CD14-positive monocyte (primary cell): ENCODE results near the gene S100A10. TPM values are rescaled to one million over a fixed set of nuclear protein-coding genes. Genes with fewer than 3 reads are reported as not detected.

Experiments
- DNase-seq, 3 donors: peaks; one replicate each; pipeline ENCODE4 v3.0.0-alpha.2; 2011 to 2022
- H2AFZ ChIP-seq: 2 replicates; pipeline ENCODE4 v1.6.0; 2012; ENCODE audit warnings: mild to moderate bottlenecking, low read depth, low read length, inconsistent platforms; ENCODE audit not compliant: insufficient read depth, poor library complexity, severe bottlenecking
- H3K27ac ChIP-seq, 2 donors: 1 replicate in 1 of 2; 2 replicates in 1 of 2; pipeline ENCODE4 v1.5.1; 2012 to 2013; ENCODE audit warnings: low read length in 2 of 2, control low read depth in 1 of 2, inconsistent platforms in 1 of 2, low read depth in 1 of 2, mild to moderate bottlenecking in 1 of 2
- H3K27me3 ChIP-seq, 2 donors: one replicate each; pipeline versions ENCODE4 v1.6.0 to v1.6.1; 2011 to 2013; ENCODE audit warnings: low read length in 2 of 2; ENCODE audit not compliant: control insufficient read depth in 2 of 2, insufficient read depth in 2 of 2
- H3K36me3 ChIP-seq, 2 donors: replicated peaks in 1 of 2; 1 replicate in 1 of 2; 2 replicates in 1 of 2; pipeline versions ENCODE4 v1.5.1 to v1.6.1; 2012 to 2013; ENCODE audit warnings: low read length in 2 of 2, control low read depth in 1 of 2, inconsistent platforms in 1 of 2, mild to moderate bottlenecking in 1 of 2; ENCODE audit not compliant: insufficient read depth in 2 of 2, control insufficient read depth in 1 of 2
- H3K4me1 ChIP-seq, 2 donors: 1 replicate in 1 of 2; 2 replicates in 1 of 2; pipeline versions ENCODE4 v1.5.1 to v1.6.1; 2012 to 2013; ENCODE audit warnings: low read length in 2 of 2, control low read depth in 1 of 2, inconsistent platforms in 1 of 2, mild to moderate bottlenecking in 1 of 2, moderate library complexity in 1 of 2; ENCODE audit not compliant: insufficient read depth in 2 of 2, control insufficient read depth in 1 of 2
- H3K4me2 ChIP-seq: replicated peaks from 2 replicates; pipeline ENCODE3; 2012; ENCODE audit warnings: low read length, moderate library complexity, mild to moderate bottlenecking; ENCODE audit not compliant: poor library complexity, severe bottlenecking; ENCODE audit errors: extremely low read depth
- H3K4me3 ChIP-seq, 3 experiments: fragments of 200-600 bp in 1 of 3; sonication (generic) in 1 of 3; replicated peaks in 1 of 3; 1 replicate in 2 of 3; 2 replicates in 1 of 3; pipeline ENCODE4 v1.5.1; 2011 to 2013; ENCODE audit warnings: low read length in 3 of 3, mild to moderate bottlenecking in 3 of 3, control low read depth in 2 of 3, low read depth in 2 of 3, inconsistent platforms in 1 of 3, moderate library complexity in 1 of 3
- H3K79me2 ChIP-seq: 2 replicates; pipeline ENCODE4 v1.6.0; 2012; ENCODE audit warnings: mild to moderate bottlenecking, control low read depth, inconsistent platforms, low read length, moderate library complexity; ENCODE audit not compliant: insufficient read depth
- H3K9ac ChIP-seq: 2 replicates; pipeline ENCODE4 v1.6.0; 2017; ENCODE audit warnings: low read length, mild to moderate bottlenecking; ENCODE audit not compliant: insufficient read depth, poor library complexity, severe bottlenecking
- H3K9me3 ChIP-seq, 2 donors: replicated peaks in 1 of 2; 1 replicate in 1 of 2; 2 replicates in 1 of 2; pipeline versions ENCODE4 v1.5.1 to v1.6.1; 2012 to 2013; ENCODE audit warnings: low read length in 2 of 2, control low read depth in 1 of 2; ENCODE audit not compliant: control insufficient read depth in 1 of 2, insufficient read depth in 1 of 2
- H4K20me1 ChIP-seq: 2 replicates; pipeline ENCODE4 v1.6.0; 2012; ENCODE audit warnings: mild to moderate bottlenecking, low read length, control low read depth, moderate library complexity; ENCODE audit not compliant: insufficient read depth
- H3K27ac Mint-ChIP-seq, 7 donors: one replicate each; pipeline ENCODE4 v1.8.0; 2020; ENCODE audit warnings: mild to moderate bottlenecking in 7 of 7, mixed read lengths in 7 of 7, moderate library complexity in 6 of 7, inconsistent platforms in 2 of 7
- H3K27me3 Mint-ChIP-seq, 3 donors: one replicate each; pipeline ENCODE4 v1.8.0; 2021 to 2022; ENCODE audit warnings: low read depth in 3 of 3, mild to moderate bottlenecking in 3 of 3, mixed read lengths in 3 of 3, moderate library complexity in 3 of 3, inconsistent platforms in 1 of 3
- H3K36me3 Mint-ChIP-seq, 2 donors: one replicate each; pipeline ENCODE4 v1.8.0; 2020; ENCODE audit warnings: mixed read lengths in 2 of 2, inconsistent platforms in 1 of 2, mild to moderate bottlenecking in 1 of 2
- H3K4me1 Mint-ChIP-seq: one replicate; pipeline ENCODE4 v1.8.0; 2020; ENCODE audit warnings: mild to moderate bottlenecking, mixed read lengths
- H3K4me3 Mint-ChIP-seq, 2 donors: one replicate each; pipeline ENCODE4 v1.8.0; 2020; ENCODE audit warnings: mild to moderate bottlenecking in 2 of 2, mixed read lengths in 2 of 2, moderate library complexity in 1 of 2
- H3K9me3 Mint-ChIP-seq, 7 donors: one replicate each; pipeline ENCODE4 v1.8.0; 2020 to 2022; ENCODE audit warnings: mixed read lengths in 7 of 7, mild to moderate bottlenecking in 6 of 7, moderate library complexity in 6 of 7, inconsistent platforms in 2 of 7
- WGBS: methylation state at CpG from one replicate; pipeline ENCODE4 v1.1.5; 2013; ENCODE audit warnings: missing lambda C conversion rate; ENCODE audit not compliant: insufficient coverage; 5-methylcytosine and 5-hydroxymethylcytosine counted together
- intact Hi-C, 2 donors: fragments of 100-400 bp; cut with micrococcal nuclease; formaldehyde crosslinking; loops; one replicate each; pipeline versions ENCODE4 v1.15.0 to v1.15.1; 2023
- polyA plus RNA-seq, 3 donors: library from polyadenylated mRNA; depleted of rRNA in 1 of 3; unstranded in 2 of 3; stranded (reverse) in 1 of 3; fragments of 300-500 nt in 2 of 3; fragments of >200 nt in 1 of 3; fragmentation: Illumina TruSeq in 2 of 3; gene quantifications; 1 replicate in 2 of 3; 2 replicates in 1 of 3; pipeline ENCODE4 v1.2.3, GENCODE V29; 2012 to 2021
- TF ChIP-seq, protein P1 (sequence below): fragments of 200-600 bp; IDR thresholded peaks from one replicate; pipeline ENCODE4 v1.8.0; 2022; ENCODE audit warnings: antibody characterized with exemption, mild to moderate bottlenecking

The S100A10 gene
- polyA plus RNA-seq, 3 donors: 422 to 2,138 (median 2,129) TPM

DNA sequence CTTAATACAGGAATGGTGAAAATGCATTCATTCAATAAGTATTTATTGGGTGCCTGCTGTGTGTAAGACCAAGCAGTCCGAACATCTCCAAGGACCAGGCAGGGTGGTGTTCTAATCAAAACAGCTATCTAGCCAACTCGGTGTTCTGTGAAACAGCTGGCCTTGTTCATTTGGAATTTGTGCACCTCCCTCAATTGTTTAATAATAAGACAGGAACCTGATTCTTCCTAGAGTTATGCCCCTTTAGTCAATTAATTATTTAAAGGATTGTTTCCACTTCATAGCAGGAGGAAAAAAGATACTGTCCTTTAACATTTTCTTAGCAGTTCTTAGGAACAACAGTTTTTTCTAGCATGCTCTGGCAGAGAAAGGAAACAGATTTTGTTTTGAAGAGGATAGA lies 30.4 kb downstream of the S100A10 start:
- intact Hi-C loops: no loop called here

DNA sequence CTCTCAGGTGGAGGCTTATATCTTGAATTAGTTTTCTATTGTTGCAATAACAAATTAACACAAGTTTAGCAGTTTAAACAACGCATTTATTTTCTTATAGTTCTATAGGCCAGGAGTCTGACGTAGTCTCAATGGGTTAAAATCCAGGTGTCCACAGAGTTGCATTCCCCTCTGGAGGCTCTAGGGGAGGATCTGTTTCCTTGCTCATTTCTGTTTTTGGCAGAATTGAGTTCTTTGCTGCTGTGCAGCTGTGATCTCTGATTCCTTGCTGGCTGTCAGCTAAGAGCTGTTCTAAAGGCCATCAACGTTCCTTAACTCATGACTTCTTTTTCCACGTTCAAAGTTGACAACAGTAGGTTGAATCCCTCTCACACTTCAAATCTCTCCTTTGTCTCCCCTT lies 31.8 kb downstream of the S100A10 start:
- Mint-ChIP-seq H3K36me3 (peaks cover 0 to 2% of the 10 kb centered on the region in 2 donors), H3K4me1 (peaks cover 9% of the 10 kb centered on the region), H3K9me3 (no peaks in the 10 kb centered on the region), H3K27me3 (peaks cover 0 to 2% (median 2%) of the 10 kb centered on the region in 3 donors), H3K27ac (no peak overlapping the region), H3K4me3 (no peak overlapping the region)
- Histone ChIP-seq H3K79me2 (no peaks in the 10 kb centered on the region), H3K36me3 (no peaks in the 10 kb centered on the region), H3K9ac (no peak overlapping the region), H3K27ac (no peak overlapping the region), H3K4me3 (no peak overlapping the region), H3K27me3 (peaks cover 0 to 2% of the 10 kb centered on the region in 2 donors), H3K4me1 (peaks cover 6 to 7% of the 10 kb centered on the region in 2 donors), H2AFZ (no peak overlapping the region), H3K9me3 (no peaks in the 10 kb centered on the region), H3K4me2 (no peak overlapping the region), H4K20me1 (no peaks in the 10 kb centered on the region)
- no peak for DNase-seq
- intact Hi-C loops: no loop called here
- 96% methylated on average over 3 of the region's 4 CpGs for WGBS
- TF ChIP-seq, protein P1, sequence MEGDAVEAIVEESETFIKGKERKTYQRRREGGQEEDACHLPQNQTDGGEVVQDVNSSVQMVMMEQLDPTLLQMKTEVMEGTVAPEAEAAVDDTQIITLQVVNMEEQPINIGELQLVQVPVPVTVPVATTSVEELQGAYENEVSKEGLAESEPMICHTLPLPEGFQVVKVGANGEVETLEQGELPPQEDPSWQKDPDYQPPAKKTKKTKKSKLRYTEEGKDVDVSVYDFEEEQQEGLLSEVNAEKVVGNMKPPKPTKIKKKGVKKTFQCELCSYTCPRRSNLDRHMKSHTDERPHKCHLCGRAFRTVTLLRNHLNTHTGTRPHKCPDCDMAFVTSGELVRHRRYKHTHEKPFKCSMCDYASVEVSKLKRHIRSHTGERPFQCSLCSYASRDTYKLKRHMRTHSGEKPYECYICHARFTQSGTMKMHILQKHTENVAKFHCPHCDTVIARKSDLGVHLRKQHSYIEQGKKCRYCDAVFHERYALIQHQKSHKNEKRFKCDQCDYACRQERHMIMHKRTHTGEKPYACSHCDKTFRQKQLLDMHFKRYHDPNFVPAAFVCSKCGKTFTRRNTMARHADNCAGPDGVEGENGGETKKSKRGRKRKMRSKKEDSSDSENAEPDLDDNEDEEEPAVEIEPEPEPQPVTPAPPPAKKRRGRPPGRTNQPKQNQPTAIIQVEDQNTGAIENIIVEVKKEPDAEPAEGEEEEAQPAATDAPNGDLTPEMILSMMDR: no peak

More for the DNA sequence above, 30.4 kb downstream of the S100A10 start:
- H3K79me2 ChIP-seq: no peaks in the 10 kb centered on the region
- H3K27ac Mint-ChIP-seq: no peak overlapping the region
- H3K9me3 Mint-ChIP-seq: no peaks in the 10 kb centered on the region
- WGBS: no CpG with 5 or more reads among the region's 2 CpGs
- no peak overlapping the region for H3K27ac ChIP-seq
- peaks cover 0 to 2% of the 10 kb centered on the region in 2 donors for H3K27me3 ChIP-seq
- H3K4me3 ChIP-seq: no peak overlapping the region
- no peak for DNase-seq
- peaks cover 0 to 3% (median 2%) of the 10 kb centered on the region in 3 donors for H3K27me3 Mint-ChIP-seq
- no peak overlapping the region for H3K4me2 ChIP-seq
- H3K4me1 ChIP-seq: peaks cover 13 to 15% of the 10 kb centered on the region in 2 donors
- TF ChIP-seq, protein P1: no peak
- no peak overlapping the region for H3K4me3 Mint-ChIP-seq
- no peaks in the 10 kb centered on the region for H3K36me3 ChIP-seq
- no peaks in the 10 kb centered on the region for H4K20me1 ChIP-seq
- peaks cover 19% of the 10 kb centered on the region for H3K4me1 Mint-ChIP-seq
- H2AFZ ChIP-seq: no peak overlapping the region
- peaks cover 0 to 2% of the 10 kb centered on the region in 2 donors for H3K36me3 Mint-ChIP-seq
- no peak overlapping the region for H3K9ac ChIP-seq
- no peaks in the 10 kb centered on the region for H3K9me3 ChIP-seq
